IMR-90 (cell line): ENCODE measurements around the gene AURKA. TPM values are rescaled to one million over a fixed set of nuclear protein-coding genes. Genes with fewer than 3 reads are reported as not detected.
A peak's percentile ranks its signal among the peaks of the same experiment; 100 is the strongest.

Experiments
- ATAC-seq: fragments of 200-7000 bp; cut with Tn5 transposase; 2 replicates; pipeline ENCODE4 v1.9.1; 2020; ENCODE audit warnings: low read depth, mild to moderate bottlenecking, moderate library complexity
- BruUV-seq: library from RNA; stranded (reverse); fragments of 400-500 nt; replicated peaks from 2 replicates; lab custom pipeline; 2021; lab: Mats Ljungman, UMichigan
- CTCF ChIA-PET: fragments of 300-600 bp; formaldehyde crosslinking; extraction: SDS; loops from one replicate; lab custom pipeline; 2021; ENCODE audit warnings: antibody characterized with exemption; lab: Yijun Ruan, JAX
- POLR2A ChIA-PET: fragments of 300-600 bp; sonication (Branson Sonifier 250); formaldehyde crosslinking; loops from one replicate; lab custom pipeline; 2022; ENCODE audit warnings: antibody characterized with exemption; ENCODE audit not compliant: unreplicated experiment; lab: Charles Lee
- DNase-seq: peaks from one replicate; pipeline ENCODE4 v3.0.0; 2013
- H2AFZ ChIP-seq: replicated peaks from 2 replicates; pipeline ENCODE3; 2013; ENCODE audit warnings: low read length, mild to moderate bottlenecking; ENCODE audit not compliant: poor library complexity
- H2AK5ac ChIP-seq: 2 replicates; pipeline ENCODE4 v1.6.1; 2013; ENCODE audit warnings: low read depth, low read length, inconsistent platforms
- H2AK9ac ChIP-seq: replicated peaks from 2 replicates; pipeline ENCODE3; 2013; ENCODE audit warnings: mild to moderate bottlenecking, low read depth, low read length, moderate library complexity; ENCODE audit not compliant: poor library complexity
- H2BK120ac ChIP-seq: 2 replicates; pipeline ENCODE4 v1.6.1; 2013; ENCODE audit warnings: low read depth, low read length, inconsistent platforms
- H2BK15ac ChIP-seq: 3 replicates; pipeline ENCODE4 v1.6.1; 2013; ENCODE audit warnings: low read depth, low read length, inconsistent platforms
- H2BK20ac ChIP-seq: 2 replicates; pipeline ENCODE4 v1.6.1; 2013; ENCODE audit warnings: low read depth, mild to moderate bottlenecking, inconsistent platforms, low read length, moderate library complexity
- H2BK5ac ChIP-seq: 2 replicates; pipeline ENCODE4 v1.6.1; 2013; ENCODE audit warnings: mild to moderate bottlenecking, low read depth, low read length, inconsistent platforms; ENCODE audit not compliant: poor library complexity, severe bottlenecking
- H3K14ac ChIP-seq: replicated peaks from 2 replicates; pipeline ENCODE4 v1.6.1; 2013; ENCODE audit warnings: low read depth, low read length, inconsistent platforms
- H3K18ac ChIP-seq: 2 replicates; pipeline ENCODE4 v1.6.1; 2013; ENCODE audit warnings: low read depth, low read length, control low read depth
- H3K23ac ChIP-seq: 2 replicates; pipeline ENCODE4 v1.6.1; 2013; ENCODE audit warnings: low read depth, low read length, inconsistent platforms
- H3K27ac ChIP-seq: 2 replicates; pipeline ENCODE4 v1.5.1; 2013; ENCODE audit warnings: mild to moderate bottlenecking, control low read depth, low read length; ENCODE audit not compliant: insufficient read depth
- H3K27me3 ChIP-seq: 2 replicates; pipeline ENCODE4 v1.6.1; 2013; ENCODE audit warnings: low read length; ENCODE audit not compliant: control insufficient read depth, insufficient read depth
- H3K36me3 ChIP-seq: 2 replicates; pipeline ENCODE4 v1.6.1; 2013; ENCODE audit warnings: low read length, mixed read lengths; ENCODE audit not compliant: control insufficient read depth, insufficient read depth
- H3K4ac ChIP-seq: 2 replicates; pipeline ENCODE4 v1.6.1; 2013; ENCODE audit warnings: low read depth, low read length, inconsistent platforms
- H3K4me1 ChIP-seq: 2 replicates; pipeline ENCODE4 v1.6.1; 2013; ENCODE audit warnings: low read length, mixed read lengths; ENCODE audit not compliant: control insufficient read depth, insufficient read depth
- H3K4me2 ChIP-seq: 2 replicates; pipeline ENCODE4 v1.6.1; 2013; ENCODE audit warnings: low read depth, mild to moderate bottlenecking, control low read depth, low read length, moderate library complexity
- H3K4me3 ChIP-seq: 2 replicates; pipeline ENCODE4 v1.5.1; 2013; ENCODE audit warnings: low read depth, mild to moderate bottlenecking, control low read depth, low read length, moderate library complexity; ENCODE audit not compliant: insufficient read depth
- H3K56ac ChIP-seq: 2 replicates; pipeline ENCODE4 v1.6.1; 2013; ENCODE audit warnings: low read length, inconsistent platforms; ENCODE audit not compliant: insufficient read depth; ENCODE audit errors: extremely low read depth
- H3K79me1 ChIP-seq, 2 experiments: 2 replicates each; pipeline ENCODE4 v1.6.1; 2013; ENCODE audit warnings: low read length in 2 of 2, inconsistent platforms in 1 of 2, low read depth in 1 of 2
- H3K9ac ChIP-seq: 2 replicates; pipeline ENCODE4 v1.6.1; 2013; ENCODE audit warnings: low read depth, low read length, control low read depth
- H3K9me1 ChIP-seq: 2 replicates; pipeline ENCODE4 v1.6.1; 2013; ENCODE audit warnings: low read length, inconsistent platforms; ENCODE audit not compliant: insufficient read depth
- H3K9me3 ChIP-seq: 2 replicates; pipeline ENCODE4 v1.6.1; 2013; ENCODE audit warnings: low read length; ENCODE audit not compliant: control insufficient read depth, insufficient read depth
- H4K20me1 ChIP-seq: 2 replicates; pipeline ENCODE4 v1.6.1; 2013; ENCODE audit warnings: low read length, inconsistent platforms; ENCODE audit not compliant: insufficient read depth
- H4K5ac ChIP-seq: 2 replicates; pipeline ENCODE4 v1.6.1; 2013; ENCODE audit warnings: mild to moderate bottlenecking, low read depth, low read length, control low read depth
- H4K8ac ChIP-seq, 2 experiments: 2 replicates each; pipeline ENCODE4 v1.6.1; 2013; ENCODE audit warnings: low read depth in 2 of 2, low read length in 2 of 2, control low read depth in 1 of 2, inconsistent platforms in 1 of 2
- H4K91ac ChIP-seq: 2 replicates; pipeline ENCODE4 v1.6.1; 2013; ENCODE audit warnings: low read depth, low read length, inconsistent platforms; ENCODE audit not compliant: insufficient read depth
- CEBPB ChIP-seq: IDR thresholded peaks from 2 replicates; pipeline ENCODE4 v1.6.1; 2012; ENCODE audit warnings: low read depth, low read length, improper control_type of control experiment
- CHD1 ChIP-seq: IDR thresholded peaks from 2 replicates; pipeline ENCODE4 v1.6.1; 2012; ENCODE audit warnings: low read depth, low read length, improper control_type of control experiment
- FOS ChIP-seq: fragments of 150-350 bp; IDR thresholded peaks from 2 replicates; pipeline ENCODE4 v1.6.1; 2016; ENCODE audit warnings: low read depth, low read length
- MXI1 ChIP-seq: IDR thresholded peaks from 2 replicates; pipeline ENCODE4 v1.6.1; 2012; ENCODE audit warnings: low read depth, mild to moderate bottlenecking, low read length, moderate library complexity, borderline replicate concordance
- NFE2L2 ChIP-seq: fragments of 150-350 bp; IDR thresholded peaks from 2 replicates; pipeline ENCODE4 v1.6.1; 2016; ENCODE audit warnings: low read depth, mild to moderate bottlenecking, low read length
- RFX5 ChIP-seq: IDR thresholded peaks from 2 replicates; pipeline ENCODE4 v1.8.0; 2012; ENCODE audit warnings: low read depth, mild to moderate bottlenecking, low read length, moderate library complexity
- WGBS, 2 experiments: methylation state at CpG; one replicate each; pipeline versions ENCODE4 v1.1.5 to v1.1.7; 2013; ENCODE audit warnings: missing lambda C conversion rate in 2 of 2; ENCODE audit not compliant: insufficient read length in 1 of 2; ENCODE audit errors: extremely low coverage in 2 of 2; 5-methylcytosine and 5-hydroxymethylcytosine counted together
- dilution Hi-C: fragments of 300-500 bp; cut with HindIII; formaldehyde crosslinking; loops from one replicate; pipeline ENCODE4 v1.14.3; 2018; ENCODE audit warnings: low sequenced_read_pairs; ENCODE audit not compliant: unreplicated experiment
- in situ Hi-C: fragments of 300-500 bp; cut with MboI; formaldehyde crosslinking; loops from 3 replicates; pipeline ENCODE4 v1.14.3; 2019; ENCODE audit warnings: low sequenced_read_pairs, inconsistent platforms, mixed read lengths
- intact Hi-C: fragments of 100-400 bp; cut with micrococcal nuclease; formaldehyde crosslinking; loops from 2 replicates; pipeline ENCODE4 v1.10.0; 2022
- polyA plus RNA-seq, 3 experiments: library from polyadenylated mRNA; depleted of rRNA; stranded (reverse); fragments of >200 nt; gene quantifications; 2 replicates each; pipeline ENCODE4 v1.2.3, GENCODE V29; 2012; ENCODE audit warnings: low replicate concordance in 1 of 3
- total RNA-seq: library from RNA; depleted of rRNA; stranded (reverse); fragments of >200 nt; gene quantifications from 2 replicates; pipeline ENCODE4 v1.2.3, GENCODE V29; 2012
- TF ChIP-seq, protein P1 (sequence below): fragments of 150-350 bp; IDR thresholded peaks from 2 replicates; pipeline ENCODE4 v1.6.1; 2016; ENCODE audit warnings: low read depth, mild to moderate bottlenecking, low read length, moderate library complexity, borderline replicate concordance
- TF ChIP-seq, protein P2 (sequence below): fragments of 150-350 bp; IDR thresholded peaks from 2 replicates; pipeline ENCODE4 v1.6.1; 2017; ENCODE audit warnings: mild to moderate bottlenecking, antibody characterized with exemption, low read length, low read depth
- TF ChIP-seq, protein P3 (sequence below): conservative IDR thresholded peaks from 2 replicates; pipeline ENCODE4 v1.5.1; 2012; ENCODE audit warnings: mild to moderate bottlenecking, low read depth, low read length, improper control_type of control experiment

The AURKA gene
- total and polyA plus RNA-seq, 2 of the 4 experiments (the other 2 are of a cell fraction): 68.0 to 83.3 TPM

DNA sequence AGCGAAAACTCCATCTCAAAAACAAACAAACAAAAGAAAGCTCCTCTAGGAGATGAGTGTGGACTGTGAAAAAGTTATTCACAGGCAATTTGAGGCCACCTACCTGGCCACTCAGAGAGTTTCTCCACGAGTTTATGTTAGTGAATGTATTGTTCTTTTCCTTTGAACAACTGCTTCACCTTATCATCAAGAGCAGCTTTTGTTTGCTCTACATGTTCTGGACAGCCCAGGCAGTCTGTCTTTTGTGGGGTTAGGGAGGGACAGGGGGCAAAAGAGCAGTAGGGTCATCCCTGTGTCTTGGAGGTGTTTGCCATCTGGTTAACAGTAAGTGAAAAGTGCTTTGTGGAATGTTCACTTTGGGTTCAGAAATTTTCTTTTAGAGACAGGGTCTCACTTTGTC, 28.0 kb upstream of the AURKA start:
- H3K56ac ChIP-seq: no peak overlapping the region
- ChIA-PET CTCF (interaction anchor here (0.6 kb wide), 1 partner anchor 460 kb away, joined by 3 read pairs; no protein-coding TSS in a partner anchor), POLR2A (no interaction called here)
- peak overlapping the region; percentile 97 for H3K4ac ChIP-seq
- H3K27ac ChIP-seq: peak overlapping the region; percentile 68; the same call in 1 of the 2 replicates
- H3K79me1 ChIP-seq: peaks cover 33 to 70% of the 10 kb centered on the region in 2 experiments
- no peak for ATAC-seq
- H4K91ac ChIP-seq: peak overlapping the region; percentile 85; the same call in 1 of the 2 replicates
- H3K9ac ChIP-seq: no peak overlapping the region
- H3K4me2 ChIP-seq: no peak overlapping the region
- no peaks in the 10 kb centered on the region for H3K27me3 ChIP-seq
- no peaks in the 10 kb centered on the region for H3K9me3 ChIP-seq
- H2AK9ac ChIP-seq: peak overlapping the region; percentile 76
- peak overlapping the region; percentile 92 for H4K5ac ChIP-seq
- dilution Hi-C loops (no loop called here), in situ Hi-C loops (no loop called here), intact Hi-C loops (no loop called here)
- H4K8ac ChIP-seq: peak overlapping the region; percentile 83 to 88
- H3K4me3 ChIP-seq: no peak overlapping the region
- H2BK5ac ChIP-seq: peak overlapping the region; percentile 93
- no peak for DNase-seq
- peaks cover 25% of the 10 kb centered on the region for H3K36me3 ChIP-seq
- peak overlapping the region; percentile 91; the same call in 1 of the 2 replicates for H3K18ac ChIP-seq
- peaks cover 38% of the 10 kb centered on the region for H3K9me1 ChIP-seq
- peaks cover 45% of the 10 kb centered on the region for H3K4me1 ChIP-seq
- no peaks in the 10 kb centered on the region for H4K20me1 ChIP-seq
- TF ChIP-seq CHD1 (no peak), NFE2L2 (no peak), MXI1 (no peak), CEBPB (no peak), RFX5 (no peak), FOS (no peak)
- TF ChIP-seq, protein P1, sequence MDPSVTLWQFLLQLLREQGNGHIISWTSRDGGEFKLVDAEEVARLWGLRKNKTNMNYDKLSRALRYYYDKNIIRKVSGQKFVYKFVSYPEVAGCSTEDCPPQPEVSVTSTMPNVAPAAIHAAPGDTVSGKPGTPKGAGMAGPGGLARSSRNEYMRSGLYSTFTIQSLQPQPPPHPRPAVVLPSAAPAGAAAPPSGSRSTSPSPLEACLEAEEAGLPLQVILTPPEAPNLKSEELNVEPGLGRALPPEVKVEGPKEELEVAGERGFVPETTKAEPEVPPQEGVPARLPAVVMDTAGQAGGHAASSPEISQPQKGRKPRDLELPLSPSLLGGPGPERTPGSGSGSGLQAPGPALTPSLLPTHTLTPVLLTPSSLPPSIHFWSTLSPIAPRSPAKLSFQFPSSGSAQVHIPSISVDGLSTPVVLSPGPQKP: no peak
- TF ChIP-seq, protein P2, sequence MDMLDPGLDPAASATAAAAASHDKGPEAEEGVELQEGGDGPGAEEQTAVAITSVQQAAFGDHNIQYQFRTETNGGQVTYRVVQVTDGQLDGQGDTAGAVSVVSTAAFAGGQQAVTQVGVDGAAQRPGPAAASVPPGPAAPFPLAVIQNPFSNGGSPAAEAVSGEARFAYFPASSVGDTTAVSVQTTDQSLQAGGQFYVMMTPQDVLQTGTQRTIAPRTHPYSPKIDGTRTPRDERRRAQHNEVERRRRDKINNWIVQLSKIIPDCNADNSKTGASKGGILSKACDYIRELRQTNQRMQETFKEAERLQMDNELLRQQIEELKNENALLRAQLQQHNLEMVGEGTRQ: no peak
- TF ChIP-seq, protein P3, sequence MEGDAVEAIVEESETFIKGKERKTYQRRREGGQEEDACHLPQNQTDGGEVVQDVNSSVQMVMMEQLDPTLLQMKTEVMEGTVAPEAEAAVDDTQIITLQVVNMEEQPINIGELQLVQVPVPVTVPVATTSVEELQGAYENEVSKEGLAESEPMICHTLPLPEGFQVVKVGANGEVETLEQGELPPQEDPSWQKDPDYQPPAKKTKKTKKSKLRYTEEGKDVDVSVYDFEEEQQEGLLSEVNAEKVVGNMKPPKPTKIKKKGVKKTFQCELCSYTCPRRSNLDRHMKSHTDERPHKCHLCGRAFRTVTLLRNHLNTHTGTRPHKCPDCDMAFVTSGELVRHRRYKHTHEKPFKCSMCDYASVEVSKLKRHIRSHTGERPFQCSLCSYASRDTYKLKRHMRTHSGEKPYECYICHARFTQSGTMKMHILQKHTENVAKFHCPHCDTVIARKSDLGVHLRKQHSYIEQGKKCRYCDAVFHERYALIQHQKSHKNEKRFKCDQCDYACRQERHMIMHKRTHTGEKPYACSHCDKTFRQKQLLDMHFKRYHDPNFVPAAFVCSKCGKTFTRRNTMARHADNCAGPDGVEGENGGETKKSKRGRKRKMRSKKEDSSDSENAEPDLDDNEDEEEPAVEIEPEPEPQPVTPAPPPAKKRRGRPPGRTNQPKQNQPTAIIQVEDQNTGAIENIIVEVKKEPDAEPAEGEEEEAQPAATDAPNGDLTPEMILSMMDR: no peak
- peak overlapping the region; percentile 93 for H2BK20ac ChIP-seq
- no peak overlapping the region for H2AFZ ChIP-seq
- no TSS peak for BruUV-seq
- H3K23ac ChIP-seq: no peak overlapping the region
- H2BK120ac ChIP-seq: peak overlapping the region; percentile 99
- H2BK15ac ChIP-seq: peak overlapping the region; percentile 94
- peak overlapping the region; percentile 99 for H2AK5ac ChIP-seq
- no CpG with 5 or more reads among the region's 2 CpGs for WGBS, 2 experiments
- H3K14ac ChIP-seq: peak overlapping the region; percentile 88
